ENCODE results near the gene G3BP2. TPM values are rescaled to one million over a fixed set of nuclear protein-coding genes. Genes with fewer than 3 reads are reported as not detected.

Gene G3BP2
- polyA plus RNA-seq, 2 of the 4 experiments (the other 2 are of a cell fraction) = 159 to 179 TPM

DNA sequence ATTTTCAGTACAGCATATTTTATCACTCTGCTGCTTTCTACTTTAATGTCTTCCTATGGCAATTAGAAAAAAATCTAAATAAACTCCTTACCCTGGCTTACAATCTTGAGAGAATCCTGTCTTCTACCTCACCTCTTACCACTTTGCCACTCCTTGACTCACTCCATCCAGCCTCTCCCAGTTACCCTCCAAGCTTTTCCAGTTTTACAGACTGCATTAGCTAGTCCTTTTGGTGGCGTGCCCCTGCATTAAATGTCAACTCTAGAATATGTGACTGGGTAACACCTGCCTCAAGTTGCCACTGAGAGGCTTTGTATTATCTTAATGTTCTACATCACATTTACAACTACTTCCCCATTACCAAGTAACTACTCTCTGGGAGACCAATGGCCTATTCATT, 35.4 kb downstream of the G3BP2 start:
- no peak for FAIRE-seq
- ATAC-seq = peak in 1 of 2 experiments; percentile 66; a peak in 2 of 6 replicates
- CTCF ChIA-PET = interaction anchor here (0.5 kb wide), 1 partner anchor 210 kb away, joined by 4 read pairs; no protein-coding TSS in a partner anchor
- Histone ChIP-seq H3K9me3 (no peaks in the 10 kb centered on the region), H3K4me2 (no peak overlapping the region), H3K4me3 (no peak overlapping the region), H3K27ac (no peak overlapping the region), H3K4me1 (no peaks in the 10 kb centered on the region)
- DNase-seq (ENCODE audit: low read depth in 1 of 2, low spot score in 1 of 2) = no peak
- POLR2A ChIA-PET = no interaction called here
- TF ChIP-seq CHD4 (IDR thresholded peaks at IDR 0.05; ENCODE audit: borderline replicate concordance) (no peak), CBX2 (IDR thresholded peaks at IDR 0.05; ENCODE audit: borderline replicate concordance, low read depth) (no peak), EHF (CRISPR knock-in tag; IDR thresholded peaks at IDR 0.05) (no peak)
- TF ChIP-seq, protein P1, sequence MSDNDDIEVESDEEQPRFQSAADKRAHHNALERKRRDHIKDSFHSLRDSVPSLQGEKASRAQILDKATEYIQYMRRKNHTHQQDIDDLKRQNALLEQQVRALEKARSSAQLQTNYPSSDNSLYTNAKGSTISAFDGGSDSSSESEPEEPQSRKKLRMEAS (IDR thresholded peaks at IDR 0.05) = no peak
- 93% methylated on average over 1 of the region's 1 CpG for WGBS (ENCODE audit: missing lambda C conversion rate)

DNA sequence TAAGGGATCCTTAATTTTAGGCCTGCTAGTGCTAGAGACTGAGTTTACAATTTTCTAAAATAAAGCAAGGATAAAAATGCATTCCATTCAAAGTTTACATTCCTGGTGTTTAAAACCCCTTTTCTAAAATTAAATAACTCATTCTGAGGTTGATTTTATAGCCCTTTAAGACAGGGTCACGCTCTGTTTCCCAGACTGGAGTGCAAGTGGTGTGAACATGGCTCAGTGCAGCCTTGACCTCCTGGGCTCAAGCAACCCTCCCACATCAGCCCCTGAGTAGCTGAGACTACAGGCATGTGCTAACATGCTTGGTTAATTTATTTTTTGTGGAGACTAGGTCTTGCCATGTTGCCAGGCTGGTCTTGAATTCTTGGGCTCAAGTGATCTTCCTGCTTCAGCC, 36.0 kb downstream of the G3BP2 start:
- H3K4me2 ChIP-seq = no peak overlapping the region
- CTCF ChIA-PET = interaction anchor here (0.5 to 0.6 kb wide), 2 partner anchors 31 to 211 kb away, joined by 4 read pairs; no protein-coding TSS in a partner anchor
- H3K9me3 ChIP-seq = no peaks in the 10 kb centered on the region
- no peak for TF ChIP-seq TP53 (CRISPR knock-in tag; IDR thresholded peaks at IDR 0.05)
- TF ChIP-seq RARB (CRISPR knock-in tag; IDR thresholded peaks at IDR 0.05) = no peak
- TF ChIP-seq, protein P2, sequence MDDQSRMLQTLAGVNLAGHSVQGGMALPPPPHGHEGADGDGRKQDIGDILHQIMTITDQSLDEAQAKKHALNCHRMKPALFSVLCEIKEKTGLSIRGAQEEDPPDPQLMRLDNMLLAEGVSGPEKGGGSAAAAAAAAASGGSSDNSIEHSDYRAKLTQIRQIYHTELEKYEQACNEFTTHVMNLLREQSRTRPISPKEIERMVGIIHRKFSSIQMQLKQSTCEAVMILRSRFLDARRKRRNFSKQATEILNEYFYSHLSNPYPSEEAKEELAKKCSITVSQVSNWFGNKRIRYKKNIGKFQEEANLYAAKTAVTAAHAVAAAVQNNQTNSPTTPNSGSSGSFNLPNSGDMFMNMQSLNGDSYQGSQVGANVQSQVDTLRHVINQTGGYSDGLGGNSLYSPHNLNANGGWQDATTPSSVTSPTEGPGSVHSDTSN (IDR thresholded peaks at IDR 0.05) = no peak
- no peak for TF ChIP-seq SMC3 (IDR thresholded peaks at IDR 0.05)
- no peak for DNase-seq (ENCODE audit: low read depth in 1 of 2, low spot score in 1 of 2)
- WGBS (ENCODE audit: missing lambda C conversion rate) = 82% methylated on average over 1 of the region's 1 CpG
- peak in 1 of 2 experiments; percentile 35; a peak in 1 of 6 replicates for ATAC-seq
- no peak overlapping the region for H3K27ac ChIP-seq
- H3K4me1 ChIP-seq = no peaks in the 10 kb centered on the region
- FAIRE-seq = no peak
- no peak overlapping the region for H3K4me3 ChIP-seq
- POLR2A ChIA-PET = no interaction called here

DNA sequence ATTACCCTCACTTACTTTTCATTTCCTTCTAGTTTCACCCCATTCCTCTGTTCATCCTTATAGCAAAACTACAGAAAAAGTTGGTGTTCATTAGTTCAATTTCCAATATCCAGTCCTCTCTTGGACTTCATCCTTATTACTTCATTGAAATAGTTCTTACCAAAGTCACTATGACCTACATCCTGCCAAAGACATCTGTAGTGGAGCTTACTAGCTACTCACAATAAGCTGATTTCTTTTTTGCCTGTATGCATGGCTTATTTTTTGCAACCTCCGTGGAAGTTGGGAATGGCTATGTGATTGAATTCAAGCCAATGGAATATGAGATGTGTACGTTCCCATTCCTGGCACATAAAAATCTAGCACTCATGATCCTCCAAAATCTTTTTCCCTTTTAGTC, 38.3 kb downstream of the G3BP2 start:
- Histone ChIP-seq H3K9me3 (no peaks in the 10 kb centered on the region), H3K4me1 (0 out of 3 replicates have a peak, but pooled peaks cover 4% of the 10 kb centered on the region), H3K4me2 (no peak overlapping the region), H3K27ac (no peak overlapping the region), H3K4me3 (no peak overlapping the region)
- CTCF ChIA-PET = no interaction called here
- POLR2A ChIA-PET = no interaction called here
- DNase-seq (ENCODE audit: low read depth in 1 of 2, low spot score in 1 of 2) = no peak
- ATAC-seq = no peak
- FAIRE-seq = no peak
- TF ChIP-seq FOXS1 (CRISPR knock-in tag; IDR thresholded peaks at IDR 0.05) = no peak
- no peak for TF ChIP-seq RFX5 (IDR thresholded peaks at IDR 0.05)
- no peak for TF ChIP-seq CBX8 (IDR thresholded peaks at IDR 0.05)
- no peak for TF ChIP-seq CHD4 (IDR thresholded peaks at IDR 0.05; ENCODE audit: borderline replicate concordance)
- TF ChIP-seq PHF8 (IDR thresholded peaks at IDR 0.05; ENCODE audit: borderline replicate concordance, low read depth) = no peak
- TF ChIP-seq, protein P3, sequence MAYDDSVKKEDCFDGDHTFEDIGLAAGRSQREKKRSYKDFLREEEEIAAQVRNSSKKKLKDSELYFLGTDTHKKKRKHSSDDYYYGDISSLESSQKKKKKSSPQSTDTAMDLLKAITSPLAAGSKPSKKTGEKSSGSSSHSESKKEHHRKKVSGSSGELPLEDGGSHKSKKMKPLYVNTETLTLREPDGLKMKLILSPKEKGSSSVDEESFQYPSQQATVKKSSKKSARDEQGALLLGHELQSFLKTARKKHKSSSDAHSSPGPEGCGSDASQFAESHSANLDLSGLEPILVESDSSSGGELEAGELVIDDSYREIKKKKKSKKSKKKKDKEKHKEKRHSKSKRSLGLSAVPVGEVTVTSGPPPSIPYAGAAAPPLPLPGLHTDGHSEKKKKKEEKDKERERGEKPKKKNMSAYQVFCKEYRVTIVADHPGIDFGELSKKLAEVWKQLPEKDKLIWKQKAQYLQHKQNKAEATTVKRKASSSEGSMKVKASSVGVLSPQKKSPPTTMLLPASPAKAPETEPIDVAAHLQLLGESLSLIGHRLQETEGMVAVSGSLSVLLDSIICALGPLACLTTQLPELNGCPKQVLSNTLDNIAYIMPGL (CRISPR knock-in tag; IDR thresholded peaks at IDR 0.05; ENCODE audit: borderline replicate concordance) = no peak
- TF ChIP-seq, protein P2 (IDR thresholded peaks at IDR 0.05) = no peak
- WGBS (ENCODE audit: missing lambda C conversion rate) = 95% methylated on average over 2 of the region's 2 CpGs

DNA sequence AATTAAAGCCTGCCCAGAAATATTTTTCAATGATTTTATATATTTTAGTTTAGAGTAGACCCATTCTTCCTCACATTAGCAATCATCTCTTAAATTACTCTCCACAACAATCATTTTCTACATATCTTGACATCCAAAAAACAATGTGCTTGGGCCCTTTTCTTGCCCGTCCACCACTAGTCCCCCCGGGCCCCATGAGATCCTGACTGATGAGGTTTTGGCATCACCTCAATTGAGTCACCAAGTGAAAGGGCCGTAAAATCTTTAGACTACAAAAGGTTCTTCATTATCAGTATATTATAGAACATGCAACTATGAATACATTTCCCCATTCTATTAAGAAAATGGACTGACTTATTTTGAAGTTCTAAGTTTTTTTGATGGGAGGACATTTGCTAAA, 38.9 kb downstream of the G3BP2 start:
- no peak overlapping the region for H3K27ac ChIP-seq
- no peak overlapping the region for H3K4me2 ChIP-seq
- no peaks in the 10 kb centered on the region for H3K9me3 ChIP-seq
- H3K4me3 ChIP-seq = no peak overlapping the region
- no peak for FAIRE-seq
- 0 out of 3 replicates have a peak, but pooled peaks cover 4% of the 10 kb centered on the region for H3K4me1 ChIP-seq
- TF ChIP-seq MYC (IDR thresholded peaks at IDR 0.05; ENCODE audit: borderline replicate concordance, low read length) (no peak), SREBF2 (IDR thresholded peaks at IDR 0.05) (no peak), CHD4 (IDR thresholded peaks at IDR 0.05; ENCODE audit: borderline replicate concordance) (no peak), HEYL (CRISPR knock-in tag; IDR thresholded peaks at IDR 0.05) (no peak), BHLHE40 (IDR thresholded peaks at IDR 0.05; ENCODE audit: low read depth, low read length) (no peak), KDM1A (IDR thresholded peaks at IDR 0.05; ENCODE audit: low read depth) (no peak), CHD2 (IDR thresholded peaks at IDR 0.05; ENCODE audit: low read length, partially characterized antibody) (no peak), CEBPB (IDR thresholded peaks at IDR 0.05) (no peak), CBX8 (IDR thresholded peaks at IDR 0.05) (no peak)
- TF ChIP-seq, protein P4, sequence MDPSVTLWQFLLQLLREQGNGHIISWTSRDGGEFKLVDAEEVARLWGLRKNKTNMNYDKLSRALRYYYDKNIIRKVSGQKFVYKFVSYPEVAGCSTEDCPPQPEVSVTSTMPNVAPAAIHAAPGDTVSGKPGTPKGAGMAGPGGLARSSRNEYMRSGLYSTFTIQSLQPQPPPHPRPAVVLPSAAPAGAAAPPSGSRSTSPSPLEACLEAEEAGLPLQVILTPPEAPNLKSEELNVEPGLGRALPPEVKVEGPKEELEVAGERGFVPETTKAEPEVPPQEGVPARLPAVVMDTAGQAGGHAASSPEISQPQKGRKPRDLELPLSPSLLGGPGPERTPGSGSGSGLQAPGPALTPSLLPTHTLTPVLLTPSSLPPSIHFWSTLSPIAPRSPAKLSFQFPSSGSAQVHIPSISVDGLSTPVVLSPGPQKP (IDR thresholded peaks at IDR 0.05; ENCODE audit: low read depth, low read length) = no peak
- ATAC-seq = no peak
- 50% methylated on average over 3 of the region's 3 CpGs for WGBS (ENCODE audit: missing lambda C conversion rate)
- CTCF ChIA-PET = no interaction called here
- DNase-seq (ENCODE audit: low read depth in 1 of 2, low spot score in 1 of 2) = no peak
- POLR2A ChIA-PET = no interaction called here

Data from A549 (cell line).